NCI-H510A (cell line): ENCODE results near the gene ARID5A.

Experiments used
- DNase-seq: peaks from one replicate; lab custom pipeline; 2025; lab: John Stamatoyannopoulos, UW

ARID5A gene

GRCh38 chr2:96528006-96528699 lies 8.4 kb upstream of the ARID5A start:
- no peak for DNase-seq

GRCh38 chr2:96528700-96529375 lies 7.7 kb upstream of the ARID5A start:
- DNase-seq: no peak

- no peak for DNase-seq
Observed at GRCh38 chr2:96529376-96530143, 7.0 kb upstream of the ARID5A start.

- DNase-seq: no peak
Observed at GRCh38 chr2:96530144-96530430, 6.5 kb upstream of the ARID5A start.

- no peak for DNase-seq
Observed at GRCh38 chr2:96530474-96531357, 5.8 kb upstream of the ARID5A start.

GRCh38 chr2:96531366-96531765 lies 5.2 kb upstream of the ARID5A start:
- no peak for DNase-seq

- peak; percentile 27 for DNase-seq
Observed at GRCh38 chr2:96531872-96532505, 4.6 kb upstream of the ARID5A start.

GRCh38 chr2:96532641-96533291 lies 3.8 kb upstream of the ARID5A start:
- DNase-seq: no peak

- DNase-seq: no peak
Observed at GRCh38 chr2:96533292-96534073, 3.1 kb upstream of the ARID5A start.

GRCh38 chr2:96534141-96534540 lies 2.4 kb upstream of the ARID5A start:
- DNase-seq: no peak

GRCh38 chr2:96534701-96535181 lies 1.8 kb upstream of the ARID5A start:
- no peak for DNase-seq

- DNase-seq: no peak
Observed at GRCh38 chr2:96535331-96535730, 1.2 kb upstream of the ARID5A start.

- no peak for DNase-seq
Observed at GRCh38 chr2:96537066-96537733, 648 bp downstream of the ARID5A start.

- DNase-seq: no peak
Observed at GRCh38 chr2:96537734-96538486, 1.4 kb downstream of the ARID5A start.

- no peak for DNase-seq
Observed at GRCh38 chr2:96538487-96539214, 2.1 kb downstream of the ARID5A start.

- DNase-seq: no peak
Observed at GRCh38 chr2:96539215-96539920, 2.8 kb downstream of the ARID5A start.

GRCh38 chr2:96540136-96540535 lies 3.6 kb downstream of the ARID5A start:
- DNase-seq: no peak
